NCI-H446 (cell line): ENCODE data around the gene POLR3A.

Source experiments
- DNase-seq, 2 experiments: peaks; one replicate each; lab custom pipeline; 2025; lab: John Stamatoyannopoulos, UW

The POLR3A gene

DNA sequence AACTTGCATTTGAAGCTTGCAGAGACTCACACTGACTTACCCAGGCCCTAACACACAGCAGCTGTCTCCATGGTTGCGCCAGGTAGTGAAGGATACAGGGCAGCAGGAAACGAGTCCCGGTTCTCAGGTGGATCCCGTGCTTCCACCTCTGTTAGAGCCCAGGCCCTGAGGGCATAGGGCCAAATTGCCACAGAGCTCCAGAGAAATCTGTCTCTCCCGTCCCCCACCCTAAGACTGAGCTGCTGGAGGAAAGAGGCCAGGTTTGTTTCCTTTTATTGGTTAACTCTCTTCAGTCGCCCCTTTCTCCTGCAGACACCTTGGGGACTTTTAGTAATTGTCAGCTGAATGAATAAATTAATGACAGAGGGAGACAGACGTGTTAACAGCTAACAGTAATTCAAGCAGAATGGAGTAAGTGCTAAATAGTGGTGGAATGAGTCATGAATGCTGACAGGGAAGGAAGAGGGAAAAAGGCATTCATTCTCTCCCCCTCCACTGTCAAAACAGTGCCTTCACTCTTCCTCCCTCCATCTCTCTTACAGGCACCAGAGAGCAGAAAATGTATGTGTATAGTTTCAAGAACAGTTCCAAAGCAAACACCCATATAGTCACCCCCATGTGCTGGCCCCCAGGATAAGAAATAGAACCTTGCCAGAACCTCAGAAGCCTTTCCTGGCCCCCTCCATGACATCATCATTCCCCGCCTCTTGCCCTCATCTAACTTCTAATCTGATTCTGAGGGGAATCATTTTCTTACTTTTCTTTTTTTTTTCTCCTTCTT is 86.0 kb downstream of the POLR3A start:
- no peak for DNase-seq

DNA sequence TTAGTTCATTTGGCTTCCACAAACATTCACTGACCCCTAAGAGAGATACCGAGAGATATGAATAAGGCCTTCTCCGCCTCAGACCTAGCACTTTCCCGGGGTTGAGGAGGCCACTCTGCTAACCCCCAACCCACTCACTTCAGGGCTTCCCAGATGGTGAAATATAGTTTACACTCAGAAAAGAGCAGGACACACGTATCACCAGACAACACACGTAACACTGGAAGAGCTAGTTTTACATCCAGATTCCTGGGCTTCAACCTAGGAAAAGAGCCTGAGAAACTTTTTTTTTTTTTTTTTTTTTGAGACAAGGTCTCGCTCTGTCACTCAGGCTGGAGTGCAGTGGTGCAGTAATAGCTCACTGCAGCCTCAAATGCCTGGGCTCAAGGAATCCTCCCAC is 87.5 kb downstream of the POLR3A start:
- DNase-seq: no peak

DNA sequence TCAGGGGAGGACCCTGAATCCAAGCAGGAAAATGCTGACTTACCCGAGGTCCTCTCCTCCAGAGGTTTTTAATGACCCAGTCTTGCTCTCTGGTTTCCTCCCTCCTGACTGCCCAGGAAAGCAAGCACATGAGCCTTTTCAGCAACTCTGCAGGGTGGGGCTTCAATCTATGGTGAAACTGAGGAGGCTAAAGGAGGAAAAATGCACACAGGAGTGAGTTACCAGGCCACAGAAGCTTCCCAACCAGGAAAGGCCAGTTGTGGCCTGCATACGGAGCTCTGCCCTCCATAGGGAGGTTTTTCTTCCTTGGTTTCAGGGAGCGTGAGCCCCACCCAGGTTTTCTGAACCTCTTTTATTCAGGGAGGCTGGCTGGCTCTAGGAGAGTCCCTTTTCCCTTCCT is 88.7 kb downstream of the POLR3A start:
- no peak for DNase-seq

DNA sequence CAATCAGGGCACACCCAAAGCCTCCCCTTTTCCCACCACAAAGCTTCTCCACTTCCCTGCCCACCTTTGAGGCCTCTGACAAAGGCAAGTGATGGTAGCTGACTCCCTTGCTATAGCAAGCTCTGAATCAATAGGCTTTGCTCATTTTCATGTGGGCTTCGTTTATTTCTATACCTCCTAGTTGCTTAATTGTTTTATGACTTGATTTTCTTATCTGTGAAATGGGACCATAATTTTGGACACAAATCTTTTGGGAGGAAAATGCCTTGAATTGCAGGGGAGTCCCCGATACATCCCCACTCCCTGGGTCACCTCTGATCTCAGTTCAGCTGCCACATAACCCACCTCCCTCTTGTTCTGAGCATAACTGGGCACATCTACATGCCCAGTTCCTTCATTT is 89.1 kb downstream of the POLR3A start:
- no peak for DNase-seq

DNA sequence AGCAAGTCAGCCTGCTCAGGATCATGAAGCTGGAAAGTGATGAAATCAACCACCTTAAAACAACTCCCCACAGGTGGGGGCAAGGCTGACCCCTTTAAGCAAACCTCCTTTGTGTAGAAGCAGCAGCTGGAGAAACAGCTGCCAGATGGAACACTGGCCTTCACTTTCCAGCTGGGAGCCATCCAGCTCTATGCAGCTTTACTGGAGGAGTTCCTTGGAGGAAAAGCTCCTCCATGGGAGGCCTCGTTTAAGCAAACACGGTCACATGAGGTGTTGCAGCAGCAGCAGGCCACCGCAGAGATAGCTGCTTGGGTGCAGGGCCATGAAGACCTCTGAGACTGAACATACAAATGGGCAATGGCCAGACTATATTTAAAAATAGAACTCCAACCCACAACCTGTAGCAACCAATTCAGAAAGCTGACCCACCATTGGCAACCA is 89.7 kb downstream of the POLR3A start:
- no peak for DNase-seq

DNA sequence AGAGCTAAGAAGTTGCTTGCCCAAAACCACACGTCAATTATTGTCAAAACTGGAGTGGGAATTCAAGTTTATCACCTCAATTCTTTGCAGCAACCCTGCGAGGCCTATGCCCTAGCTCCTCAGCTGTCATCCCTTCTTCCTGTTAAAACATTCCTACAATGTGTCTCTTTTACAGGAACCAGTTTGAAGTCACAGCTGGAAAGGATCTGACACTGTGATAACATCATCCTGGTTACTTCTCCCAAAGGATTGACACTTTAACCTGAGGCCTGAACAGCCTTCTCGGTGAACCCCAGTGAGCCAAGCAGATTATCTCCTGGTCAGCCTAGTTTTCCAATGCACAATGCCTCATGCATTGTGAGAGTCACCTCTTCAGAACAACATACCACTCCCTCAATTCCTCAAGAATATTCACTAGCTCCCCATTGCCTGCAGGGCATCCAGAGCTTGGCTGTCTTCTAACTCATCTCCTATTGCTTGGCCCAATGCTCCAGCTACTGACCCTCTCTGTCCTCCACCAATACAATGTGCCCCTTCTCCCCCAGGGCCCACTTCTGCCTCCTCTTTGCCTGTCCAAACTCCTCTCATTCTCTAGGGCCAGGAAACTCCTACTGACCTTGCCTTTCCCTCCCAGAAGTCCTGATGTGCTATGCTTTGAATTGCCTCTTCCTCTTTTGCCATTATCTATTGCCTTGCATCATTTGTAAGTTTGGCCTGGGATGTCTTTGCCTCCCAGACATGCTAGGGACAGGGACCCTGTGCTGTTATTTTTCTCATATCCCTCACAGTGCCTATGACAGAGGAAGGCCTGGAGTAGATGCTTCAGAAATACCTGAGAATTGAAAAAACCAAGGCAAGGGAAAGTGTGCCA is 92.4 kb downstream of the POLR3A start:
- no peak for DNase-seq

DNA sequence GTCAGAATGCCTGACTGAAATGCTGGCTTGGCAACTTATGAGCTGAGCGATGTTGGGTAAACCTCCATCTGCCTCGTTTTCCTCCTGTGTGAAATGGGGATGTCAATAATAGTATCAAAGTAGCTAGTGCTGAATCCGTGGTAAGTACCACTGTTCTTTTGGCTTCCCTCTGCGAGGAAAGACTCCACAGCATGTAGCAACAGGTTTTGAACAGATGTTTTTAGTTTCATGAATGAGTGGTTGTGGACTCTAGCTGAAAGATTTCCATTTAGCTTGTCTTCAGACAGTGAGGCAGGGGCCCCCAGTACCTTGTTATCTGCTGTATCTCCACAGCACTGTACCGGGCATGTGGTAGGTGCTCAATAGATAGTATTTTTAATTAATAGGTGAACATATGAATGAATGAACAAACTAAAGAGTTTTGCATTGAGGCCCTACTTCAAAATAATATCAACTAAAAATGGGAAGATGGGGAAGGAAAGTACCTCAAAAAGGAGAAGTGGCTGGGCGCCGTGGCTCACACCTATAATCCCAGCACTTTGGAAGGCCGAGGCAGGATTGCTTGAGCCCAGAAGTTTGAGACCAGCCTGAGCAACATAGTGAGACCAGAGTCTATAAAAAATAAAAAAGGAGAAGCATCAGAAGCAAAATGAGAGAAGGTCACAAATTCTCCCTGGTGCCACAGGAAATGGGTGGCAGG is 97.1 kb downstream of the POLR3A start:
- no peak for DNase-seq

DNA sequence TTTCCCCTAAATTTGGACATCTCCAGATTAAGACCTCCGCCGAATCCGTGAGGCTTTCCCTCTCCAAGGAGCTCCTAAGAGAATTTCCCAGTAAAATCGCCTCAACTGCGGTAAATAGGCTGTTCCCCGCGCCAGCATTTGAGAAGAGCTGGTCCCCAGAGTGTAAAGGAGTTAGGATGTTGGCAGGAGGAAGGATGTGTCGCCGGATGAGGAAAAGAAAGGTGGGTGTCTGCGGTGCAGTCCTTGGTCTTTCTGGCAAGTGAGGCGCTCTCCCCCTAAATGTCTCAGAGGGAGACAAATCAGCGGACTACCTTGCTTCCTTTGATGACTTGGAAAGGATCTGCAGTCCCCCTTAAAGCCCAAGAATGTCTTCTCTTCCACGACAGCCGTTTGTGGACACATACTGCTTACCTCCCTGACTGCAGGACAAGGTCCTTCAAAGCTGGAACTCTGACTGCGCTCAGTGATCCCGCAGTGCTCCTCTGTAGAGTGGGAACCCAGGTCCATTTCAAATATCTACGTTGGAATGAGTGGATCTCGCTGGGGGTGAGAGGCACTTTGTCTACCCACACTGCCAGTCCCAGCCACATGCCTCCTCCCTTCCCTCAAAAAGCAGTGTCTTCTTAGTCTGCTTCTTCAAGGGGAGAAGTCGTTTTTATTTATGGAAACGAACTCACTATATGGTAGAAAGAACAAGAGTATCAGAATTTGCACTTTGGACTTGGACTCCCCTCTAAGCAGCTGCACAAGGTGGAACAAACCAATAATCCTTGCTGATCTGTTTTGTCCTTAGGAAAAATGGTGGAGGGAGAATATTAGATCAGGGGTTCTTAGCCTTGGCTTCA is 101.7 kb downstream of the POLR3A start:
- no peak for DNase-seq

DNA sequence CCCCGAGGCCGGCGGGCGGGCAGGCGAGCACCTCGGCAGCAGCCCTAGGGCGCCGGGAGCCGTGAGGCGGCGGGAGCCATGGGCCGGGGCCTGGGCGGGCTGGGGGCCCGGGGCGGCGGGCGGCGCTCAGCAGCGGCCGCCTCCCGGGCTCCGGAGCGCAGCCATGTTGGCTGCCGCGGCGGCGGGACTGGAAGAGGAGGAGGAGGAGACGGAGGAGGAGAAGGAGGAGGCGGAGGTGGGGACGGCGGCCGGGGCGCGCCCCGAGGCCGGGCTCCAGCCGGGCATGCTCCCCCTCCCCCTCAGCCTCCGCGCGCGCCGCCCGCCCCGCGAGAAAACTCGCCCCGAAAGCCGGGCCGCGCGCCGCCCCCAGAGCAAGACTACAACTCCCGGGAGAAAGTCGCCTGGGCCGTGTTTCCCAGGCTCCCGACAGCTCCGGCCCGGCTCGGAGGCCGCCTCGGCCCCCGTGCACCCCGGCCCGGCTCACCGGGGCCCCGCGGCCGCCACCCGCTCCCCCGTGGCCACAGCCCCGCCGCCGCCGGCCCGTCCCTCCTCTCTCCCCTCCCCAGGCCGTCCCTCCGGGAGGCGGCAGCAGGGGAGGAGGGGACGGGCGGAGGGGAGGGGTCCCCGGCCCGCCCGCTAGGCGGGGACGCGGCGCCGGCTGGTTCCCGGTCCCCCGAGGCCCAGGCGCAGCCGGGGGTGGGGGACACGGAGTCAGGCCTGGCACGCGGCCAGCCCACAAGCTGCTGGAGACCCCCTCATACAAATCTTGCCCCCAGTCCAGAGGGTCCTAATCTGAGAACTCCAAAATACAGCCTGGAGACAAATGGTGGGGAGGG is 102.5 kb downstream of the POLR3A start, which contains the start of gene DLG5:
Gene DLG5 (minus strand): TSS at position 190 of the 836 bp plus-strand sequence. CDS start 235 bp downstream, outside the sequence.
- DNase-seq: no peak

DNA sequence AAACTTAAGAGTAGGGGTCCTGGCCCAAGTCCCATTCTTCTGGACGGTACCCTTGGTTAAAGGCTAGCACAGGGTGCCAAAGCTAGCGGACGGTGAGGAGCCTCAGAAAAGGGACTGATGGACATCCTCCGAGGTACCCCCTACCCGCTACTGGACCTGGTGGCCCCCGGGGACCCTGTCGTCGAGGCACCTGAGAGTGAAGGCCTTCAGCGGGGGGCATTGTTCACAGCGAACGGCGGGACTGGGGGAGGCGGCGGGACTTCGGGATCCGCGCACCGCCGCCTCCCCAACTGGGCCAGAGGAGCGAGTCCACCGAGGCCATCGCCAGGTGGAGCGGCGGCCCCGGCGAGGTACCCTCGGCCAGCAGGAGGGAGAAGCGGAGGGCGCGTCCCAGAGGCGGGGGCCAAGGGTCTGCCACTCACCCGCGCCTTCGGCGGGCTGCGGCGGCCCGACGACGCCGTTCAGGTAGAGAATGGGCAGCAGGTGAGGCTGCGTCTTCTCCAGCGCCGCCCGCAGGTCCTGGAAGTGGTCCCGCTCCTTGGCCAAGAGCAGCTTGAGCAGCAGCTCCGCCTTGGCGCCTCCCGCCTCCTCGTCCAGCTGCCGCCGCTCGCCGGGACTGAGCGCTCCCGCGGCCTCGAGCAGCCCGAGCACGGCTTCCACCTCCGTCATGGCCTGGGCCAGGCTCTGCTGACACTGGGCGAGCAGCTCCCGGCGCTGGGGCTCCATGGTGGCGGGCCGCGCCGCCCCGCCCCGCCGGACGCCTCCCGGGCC is 103.3 kb downstream of the POLR3A start:
- peak in 1 of 2 experiments; percentile 33 for DNase-seq

DNA sequence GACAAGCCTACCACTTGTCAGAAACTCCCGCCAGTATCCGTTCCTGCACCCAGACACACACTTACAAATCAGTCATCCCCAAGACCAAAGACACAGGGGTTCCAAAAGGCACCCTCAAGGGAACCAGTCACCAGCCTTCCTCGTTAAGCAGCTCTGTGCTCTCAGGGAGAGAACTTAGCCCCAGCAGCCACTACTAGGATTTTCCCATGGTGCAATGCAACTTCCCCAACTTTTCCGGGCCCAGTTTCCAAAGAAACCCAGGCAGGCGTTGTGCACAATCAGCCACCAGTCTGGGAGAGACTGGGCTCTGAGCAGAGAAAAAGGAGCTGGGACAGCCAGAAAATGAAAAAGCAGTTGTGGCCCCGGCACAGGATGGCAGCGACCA is 103.9 kb downstream of the POLR3A start:
- DNase-seq: peak in 1 of 2 experiments; percentile 4

DNA sequence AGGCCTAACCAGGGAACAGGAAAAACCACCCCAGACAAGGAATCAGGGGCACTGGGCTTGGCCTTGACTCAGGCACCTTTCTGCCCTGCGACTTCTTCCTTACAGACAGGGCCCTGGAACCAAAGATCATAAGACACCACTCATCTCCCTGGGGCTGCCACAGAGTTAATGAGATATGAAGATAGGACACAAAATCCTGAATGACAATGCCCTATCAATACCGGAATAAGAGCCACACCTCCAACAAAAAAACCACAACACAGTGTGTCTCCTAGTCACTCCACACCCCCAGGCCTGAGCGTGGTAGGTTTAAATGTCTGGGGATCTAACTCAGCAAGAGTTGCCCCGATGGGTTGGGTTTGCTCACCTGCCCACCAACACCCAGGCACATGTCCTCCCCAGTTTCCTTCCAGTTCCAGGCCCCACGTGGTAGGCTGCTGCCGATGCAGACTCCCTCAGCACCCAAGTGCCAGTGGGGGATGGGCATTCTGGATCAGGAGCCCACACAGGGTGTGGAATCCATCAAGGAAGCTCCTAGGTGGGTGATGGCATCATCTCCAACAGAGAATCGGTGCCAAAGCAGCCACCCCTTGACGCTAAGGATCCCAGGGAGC is 106.6 kb downstream of the POLR3A start:
- DNase-seq: no peak

DNA sequence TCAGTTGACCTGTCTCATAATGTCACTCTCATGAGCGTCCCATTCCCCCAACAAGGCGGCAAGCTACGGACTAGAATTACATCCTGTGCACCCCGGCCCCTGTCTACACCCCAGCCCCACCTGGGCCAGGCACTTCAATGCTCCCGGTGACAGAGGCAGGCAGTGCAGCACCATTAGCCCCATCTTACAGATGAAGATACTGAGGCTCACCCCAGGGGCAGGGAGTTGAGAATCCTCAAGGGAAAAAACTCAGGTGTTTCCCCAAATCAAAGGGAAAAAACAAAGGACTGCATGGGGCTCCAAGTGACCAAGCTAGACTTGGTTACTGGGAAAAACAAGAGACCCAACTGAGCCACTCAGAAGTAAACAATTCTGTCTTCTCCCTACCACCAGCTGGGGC is 107.3 kb downstream of the POLR3A start:
- no peak for DNase-seq

DNA sequence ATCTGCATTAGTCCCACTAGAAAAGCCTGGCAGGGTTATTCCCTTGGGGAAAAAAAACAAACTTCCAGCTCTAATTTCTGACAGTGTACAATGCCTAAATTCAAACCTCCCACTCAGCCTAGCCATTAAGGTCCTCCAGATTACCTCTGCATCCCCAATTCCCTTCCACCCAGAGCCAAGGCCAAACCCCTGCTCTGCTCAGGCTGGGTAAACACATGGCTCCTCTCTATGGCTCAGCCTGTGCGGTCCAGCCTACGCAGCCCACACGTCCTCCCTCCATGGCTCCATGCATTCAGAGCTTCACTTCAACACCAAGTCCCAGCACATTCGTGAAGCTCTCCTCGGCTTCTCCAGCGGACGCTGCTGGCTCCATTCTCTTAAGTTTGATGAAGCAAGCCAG is 107.9 kb downstream of the POLR3A start:
- DNase-seq: no peak

DNA sequence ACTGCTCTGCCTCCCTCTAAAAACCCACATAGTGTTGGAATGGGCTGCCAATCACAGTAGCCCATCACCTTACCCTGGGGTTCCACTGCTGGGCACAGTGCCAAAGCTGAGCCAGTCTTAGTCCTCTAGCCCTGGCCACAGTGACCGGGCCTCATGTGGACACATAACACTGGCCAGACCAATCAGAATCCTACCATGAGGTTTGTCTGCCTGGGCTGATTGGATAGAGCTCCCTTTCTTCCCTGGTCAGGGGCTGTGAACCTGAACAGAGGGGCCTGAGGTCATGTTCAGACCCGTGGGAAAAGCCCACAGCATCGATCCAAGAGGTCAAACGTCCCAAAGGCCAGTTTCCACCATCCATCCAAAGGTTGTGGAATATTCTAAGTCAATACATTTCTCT is 108.8 kb downstream of the POLR3A start:
- no peak for DNase-seq

DNA sequence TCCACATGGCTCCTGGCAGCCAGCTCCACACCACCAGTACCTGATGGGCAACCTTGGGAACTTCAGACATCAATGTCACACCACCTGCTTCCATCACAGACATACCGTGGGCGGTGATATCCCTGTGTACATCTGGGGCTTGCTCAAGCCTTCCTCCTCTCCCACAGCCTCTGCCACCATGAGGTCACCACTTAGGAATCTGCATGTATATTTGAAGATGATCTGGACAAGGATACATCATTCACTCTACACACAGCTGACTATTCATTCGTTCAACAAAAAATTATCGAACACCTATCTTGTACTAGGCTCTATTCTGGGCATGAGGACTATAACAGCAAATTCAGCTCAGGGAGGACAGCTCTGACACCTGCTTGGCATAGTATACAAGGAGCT is 109.6 kb downstream of the POLR3A start:
- no peak for DNase-seq
